A549 (cell line): Measurements from ENCODE around the gene CRTC2. TPM values are rescaled to one million over a fixed set of nuclear protein-coding genes. Genes with fewer than 3 reads are reported as not detected.

Source experiments
- ATAC-seq, 2 experiments: fragments of 200-7000 bp in 1 of 2; fragments of >200 bp in 1 of 2; cut with Nextera tagmentation in 1 of 2; cut with Tn5 transposase in 1 of 2; 3 replicates each; pipeline versions ENCODE4 v1.8.0 to v1.9.1; 2018 to 2020; ENCODE audit warnings: mild to moderate bottlenecking in 1 of 2, moderate library complexity in 1 of 2
- CTCF ChIA-PET: fragments of 300-600 bp; sonication (Branson Sonifier 250); formaldehyde crosslinking; extraction: SDS; loops from one replicate; lab custom pipeline; 2021; ENCODE audit warnings: antibody characterized with exemption, inconsistent platforms; lab: Yijun Ruan, JAX
- POLR2A ChIA-PET: fragments of 350-600 bp; formaldehyde crosslinking; extraction: SDS; loops from one replicate; lab custom pipeline; 2021; ENCODE audit warnings: antibody characterized with exemption, inconsistent platforms; lab: Yijun Ruan, JAX
- DNase-seq, 2 experiments: peaks; one replicate each; pipeline versions ENCODE4 v3.0.0 to v3.0.0-alpha.2; 2011 to 2016; ENCODE audit warnings: low read depth in 1 of 2, low spot score in 1 of 2
- FAIRE-seq: peaks from 2 replicates; lab custom pipeline; 2011; peaks lifted over from hg19 to GRCh38; lab: Jason Lieb, UNC
- H3K27ac ChIP-seq, 2 experiments: fragments of >200 bp; sonication (Bioruptor Twin); formaldehyde crosslinking; 3 replicates each; pipeline ENCODE4 v1.5.1; 2016 to 2017
- H3K4me1 ChIP-seq: fragments of >200 bp; sonication (Bioruptor Twin); formaldehyde crosslinking; 3 replicates; pipeline ENCODE4 v1.6.1; 2016
- H3K4me2 ChIP-seq: fragments of >200 bp; sonication (Bioruptor Twin); formaldehyde crosslinking; 3 replicates; pipeline ENCODE4 v1.6.1; 2016
- H3K4me3 ChIP-seq: fragments of >200 bp; sonication (Bioruptor Twin); formaldehyde crosslinking; 3 replicates; pipeline ENCODE4 v1.5.1; 2016
- H3K9me3 ChIP-seq: fragments of >200 bp; sonication (Bioruptor Twin); formaldehyde crosslinking; 3 replicates; pipeline ENCODE4 v1.6.1; 2016
- ATOH8 ChIP-seq: fragments of 250-450 bp; sonication (Bioruptor Pico); IDR thresholded peaks from 2 replicates; pipeline ENCODE4 v1.5.0; 2020; ENCODE audit warnings: low read depth, mild to moderate bottlenecking, moderate library complexity
- CBX2 ChIP-seq: fragments of 200-600 bp; sonication (generic); IDR thresholded peaks from 2 replicates; pipeline ENCODE4 v1.6.1; 2016; ENCODE audit warnings: low read depth, mild to moderate bottlenecking, borderline replicate concordance
- E2F6 ChIP-seq: IDR thresholded peaks from 2 replicates; pipeline ENCODE4 v1.6.1; 2012; ENCODE audit warnings: low read depth, borderline replicate concordance
- ESRRA ChIP-seq: fragments of 150-350 bp; IDR thresholded peaks from 2 replicates; pipeline ENCODE4 v1.6.1; 2014; ENCODE audit warnings: mild to moderate bottlenecking, low read length, borderline replicate concordance
- FOSL2 ChIP-seq, 2 experiments: fragments of 450-650 bp in 1 of 2; fragments of >200 bp in 1 of 2; sonication (Bioruptor Twin) in 1 of 2; formaldehyde crosslinking; IDR thresholded peaks; 2 replicates each; pipeline versions ENCODE4 v1.5.0 to v1.6.1; 2016 to 2020; ENCODE audit warnings: mild to moderate bottlenecking in 1 of 2, moderate library complexity in 1 of 2
- FOXS1 ChIP-seq: fragments of 250-450 bp; sonication (Bioruptor Pico); IDR thresholded peaks from 2 replicates; pipeline ENCODE4 v1.5.0; 2020; ENCODE audit warnings: mild to moderate bottlenecking, moderate library complexity
- GATA3 ChIP-seq: IDR thresholded peaks from 2 replicates; pipeline ENCODE4 v1.6.1; 2012; ENCODE audit warnings: borderline replicate concordance
- HES2 ChIP-seq: fragments of >200 bp; sonication (Bioruptor Twin); formaldehyde crosslinking; IDR thresholded peaks from 2 replicates; pipeline ENCODE4 v1.6.1; 2016
- HMGXB4 ChIP-seq: fragments of 250-450 bp; sonication (Bioruptor Pico); IDR thresholded peaks from 2 replicates; pipeline ENCODE4 v1.5.0; 2021; ENCODE audit warnings: mild to moderate bottlenecking, moderate library complexity, borderline replicate concordance
- KDM5A ChIP-seq: fragments of 200-600 bp; sonication (generic); IDR thresholded peaks from 2 replicates; pipeline ENCODE4 v1.6.1; 2016; ENCODE audit warnings: antibody characterized with exemption, mild to moderate bottlenecking
- NFE2L2 ChIP-seq: fragments of 150-350 bp; conservative IDR thresholded peaks from 2 replicates; pipeline ENCODE4 v1.6.1; 2014; ENCODE audit warnings: low read length
- NPAS2 ChIP-seq: fragments of 250-450 bp; sonication (Bioruptor Pico); IDR thresholded peaks from 2 replicates; pipeline ENCODE4 v1.8.0; 2022; ENCODE audit warnings: mild to moderate bottlenecking, moderate library complexity, borderline replicate concordance
- POLR2A ChIP-seq: IDR thresholded peaks from 2 replicates; pipeline ENCODE4 v1.6.1; 2012; ENCODE audit warnings: mild to moderate bottlenecking, low read length
- POLR2AphosphoS2 ChIP-seq: conservative IDR thresholded peaks from 2 replicates; pipeline ENCODE4 v1.6.1; 2012; ENCODE audit warnings: low read length, improper control_type of control experiment, inconsistent platforms
- RCOR1 ChIP-seq: fragments of 150-350 bp; IDR thresholded peaks from 2 replicates; pipeline ENCODE4 v1.6.1; 2014; ENCODE audit warnings: antibody characterized with exemption, low read length, low read depth
- REST ChIP-seq: fragments of 200-600 bp; sonication (generic); IDR thresholded peaks from 2 replicates; pipeline ENCODE4 v1.6.1; 2016; ENCODE audit warnings: antibody characterized with exemption, mild to moderate bottlenecking, moderate library complexity
- TP53 ChIP-seq: fragments of 250-450 bp; sonication (Bioruptor Pico); IDR thresholded peaks from 2 replicates; pipeline ENCODE4 v1.5.0; 2021; ENCODE audit warnings: mild to moderate bottlenecking, moderate library complexity
- USF2 ChIP-seq: fragments of 450-650 bp; IDR thresholded peaks from 2 replicates; pipeline ENCODE4 v1.6.1; 2014; ENCODE audit warnings: antibody characterized with exemption
- ZC3H11A ChIP-seq: fragments of 450-650 bp; IDR thresholded peaks from 2 replicates; pipeline ENCODE4 v1.6.1; 2014; ENCODE audit warnings: antibody characterized with exemption, mild to moderate bottlenecking
- ZFP36 ChIP-seq: fragments of 450-650 bp; IDR thresholded peaks from 2 replicates; pipeline ENCODE4 v1.6.1; 2014; ENCODE audit warnings: borderline replicate concordance; ENCODE audit not compliant: partially characterized antibody
- WGBS: methylation state at CpG from one replicate; pipeline ENCODE4 v1.1.6; 2017; ENCODE audit errors: missing lambda C conversion rate; 5-methylcytosine and 5-hydroxymethylcytosine counted together
- polyA plus RNA-seq, 4 experiments: library from polyadenylated mRNA; depleted of rRNA in 3 of 4; stranded (reverse); fragments of >200 nt; fragmentation: RNase III in 1 of 4; extraction: RNeasy Plus Mini Kit Qiagen cat#74134 plus additional on column Dnase treatment in 1 of 4; gene quantifications; 2 replicates in 3 of 4; 3 replicates in 1 of 4; pipeline ENCODE4 v1.2.3, GENCODE V29; 2011 to 2017
- TF ChIP-seq, protein P1 (sequence below): IDR thresholded peaks from 2 replicates; pipeline ENCODE4 v1.6.1; 2012
- TF ChIP-seq, protein P2 (sequence below): fragments of >200 bp; sonication (Bioruptor Twin); formaldehyde crosslinking; IDR thresholded peaks from 3 replicates; pipeline ENCODE4 v1.6.1; 2016

The CRTC2 gene
- polyA plus RNA-seq, 2 of the 4 experiments (the other 2 are of a cell fraction): 19.7 to 22.3 TPM

- TF ChIP-seq, protein P1, sequence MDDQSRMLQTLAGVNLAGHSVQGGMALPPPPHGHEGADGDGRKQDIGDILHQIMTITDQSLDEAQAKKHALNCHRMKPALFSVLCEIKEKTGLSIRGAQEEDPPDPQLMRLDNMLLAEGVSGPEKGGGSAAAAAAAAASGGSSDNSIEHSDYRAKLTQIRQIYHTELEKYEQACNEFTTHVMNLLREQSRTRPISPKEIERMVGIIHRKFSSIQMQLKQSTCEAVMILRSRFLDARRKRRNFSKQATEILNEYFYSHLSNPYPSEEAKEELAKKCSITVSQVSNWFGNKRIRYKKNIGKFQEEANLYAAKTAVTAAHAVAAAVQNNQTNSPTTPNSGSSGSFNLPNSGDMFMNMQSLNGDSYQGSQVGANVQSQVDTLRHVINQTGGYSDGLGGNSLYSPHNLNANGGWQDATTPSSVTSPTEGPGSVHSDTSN: no peak
- TF ChIP-seq, all 56 proteins: peak for 0
Measured at GRCh38 chr1:153928791-153929341, 29.5 kb downstream of the CRTC2 start (continued).

DNA sequence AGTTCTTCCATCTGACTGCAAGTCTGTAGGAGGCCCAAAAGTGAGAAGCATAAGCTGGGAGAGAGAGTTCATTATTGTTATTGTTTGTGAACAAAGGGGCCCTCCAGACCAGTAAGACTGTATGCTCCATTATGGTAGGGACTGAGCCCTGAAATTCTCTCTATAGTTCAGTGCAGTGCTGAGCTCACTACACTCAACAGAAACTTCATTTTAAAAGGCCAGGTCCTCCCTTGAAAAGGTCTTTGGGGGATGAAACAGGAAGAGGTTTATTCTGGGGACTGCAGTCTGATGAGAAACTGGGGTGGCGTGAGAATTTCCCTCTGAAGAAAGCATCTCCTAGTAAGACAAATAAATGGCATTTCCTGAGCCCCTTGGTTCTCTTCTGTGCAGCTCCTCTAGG lies 30.2 kb downstream of the CRTC2 start:
- no peaks in the 10 kb centered on the region for H3K9me3 ChIP-seq
- TF ChIP-seq REST (no peak), ATOH8 (CRISPR knock-in tag) (no peak), E2F6 (no peak), TP53 (CRISPR knock-in tag) (no peak), GATA3 (no peak), ESRRA (no peak), POLR2A (no peak), NFE2L2 (no peak), ZFP36 (no peak), POLR2AphosphoS2 (no peak)
- TF ChIP-seq, protein P2, sequence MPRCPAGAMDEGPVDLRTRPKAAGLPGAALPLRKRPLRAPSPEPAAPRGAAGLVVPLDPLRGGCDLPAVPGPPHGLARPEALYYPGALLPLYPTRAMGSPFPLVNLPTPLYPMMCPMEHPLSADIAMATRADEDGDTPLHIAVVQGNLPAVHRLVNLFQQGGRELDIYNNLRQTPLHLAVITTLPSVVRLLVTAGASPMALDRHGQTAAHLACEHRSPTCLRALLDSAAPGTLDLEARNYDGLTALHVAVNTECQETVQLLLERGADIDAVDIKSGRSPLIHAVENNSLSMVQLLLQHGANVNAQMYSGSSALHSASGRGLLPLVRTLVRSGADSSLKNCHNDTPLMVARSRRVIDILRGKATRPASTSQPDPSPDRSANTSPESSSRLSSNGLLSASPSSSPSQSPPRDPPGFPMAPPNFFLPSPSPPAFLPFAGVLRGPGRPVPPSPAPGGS: no peak
- POLR2A ChIA-PET: no interaction called here
- H3K4me3 ChIP-seq: no peak overlapping the region
- FAIRE-seq (no peak), ATAC-seq (no peak), DNase-seq (no peak)
- no peak overlapping the region for H3K27ac ChIP-seq
- 100% methylated on average over 1 of the region's 1 CpG for WGBS
- H3K4me1 ChIP-seq: peaks cover 5% of the 10 kb centered on the region; the same call in 1 of the 3 replicates
- H3K4me2 ChIP-seq: no peak overlapping the region
- CTCF ChIA-PET: interaction anchor here (1.2 to 6.1 kb wide), 3 partner anchors 17 to 575 kb away, joined by 3 to 39 read pairs (median 9); partner anchors contain the start of genes DENND4B and RAB13

- Histone ChIP-seq H3K9me3 (no peaks in the 10 kb centered on the region), H3K4me1 (peaks cover 8% of the 10 kb centered on the region; the same call in 1 of the 3 replicates), H3K4me3 (no peak overlapping the region), H3K27ac (no peak overlapping the region), H3K4me2 (no peak overlapping the region)
- no peak for DNase-seq
- ATAC-seq: no peak
- ChIA-PET CTCF (interaction anchor here (0.7 to 2.8 kb wide), 4 partner anchors 20 to 119 kb away, joined by 3 to 12 read pairs (median 4); partner anchors contain the start of gene DENND4B), POLR2A (no interaction called here)
- 77% methylated on average over 4 of the region's 4 CpGs for WGBS
- FAIRE-seq: no peak
- TF ChIP-seq HES2 (no peak), ZC3H11A (no peak), FOSL2 (IDR thresholded peaks at IDR 0.05) (no peak), FOSL2 (CRISPR knock-in tag; IDR thresholded peaks at IDR 0.05) (no peak), USF2 (no peak), RCOR1 (no peak), ATOH8 (CRISPR knock-in tag) (no peak), CBX2 (no peak), KDM5A (no peak), FOXS1 (CRISPR knock-in tag) (no peak), HMGXB4 (CRISPR knock-in tag) (no peak), GATA3 (no peak), NPAS2 (CRISPR knock-in tag) (no peak)
Measured at GRCh38 chr1:153926405-153926804, 32.0 kb downstream of the CRTC2 start.
